Measurements from ENCODE around the gene PACSIN2. TPM values are rescaled to one million over a fixed set of nuclear protein-coding genes. Genes with fewer than 3 reads are reported as not detected.
"Not testable (repeated sequence)": the region's sequence is repeated elsewhere in the genome, so short reads cannot be mapped to it uniquely, and the experiment has no call there.

Gene PACSIN2
- total and polyA plus RNA-seq, 2 donors = 31.6 to 61.8 TPM

GRCh38 chr22:42960531-42961399 is 54.2 kb downstream of the PACSIN2 start:
- H3K4me3 ChIP-seq (ENCODE audit: low read depth, low read length) = no peak overlapping the region
- peaks cover 4% of the 10 kb centered on the region for H3K4me1 ChIP-seq (ENCODE audit: insufficient read depth)
- DNase-seq (ENCODE audit: extremely low spot score) = no peak
- no peak overlapping the region for H3K27ac ChIP-seq (ENCODE audit: low read depth)
- no peaks in the 10 kb centered on the region for H3K36me3 ChIP-seq (ENCODE audit: insufficient read depth)
- WGBS = 72% methylated on average over 10 of the region's 10 CpGs

- WGBS = 38% methylated on average over 13 of the region's 13 CpGs
- no peak overlapping the region for H3K27ac ChIP-seq (ENCODE audit: low read depth)
- H3K4me3 ChIP-seq (ENCODE audit: low read depth, low read length) = no peak overlapping the region
- peaks cover 4% of the 10 kb centered on the region for H3K4me1 ChIP-seq (ENCODE audit: insufficient read depth)
- no peaks in the 10 kb centered on the region for H3K36me3 ChIP-seq (ENCODE audit: insufficient read depth)
- DNase-seq (ENCODE audit: extremely low spot score) = no peak
Observed at GRCh38 chr22:42959576-42960509, 55.1 kb downstream of the PACSIN2 start.

GRCh38 chr22:42958937-42959336 is 56.0 kb downstream of the PACSIN2 start:
- Histone ChIP-seq H3K36me3 (ENCODE audit: insufficient read depth) (no peaks in the 10 kb centered on the region), H3K4me3 (ENCODE audit: low read depth, low read length) (no peak overlapping the region), H3K4me1 (ENCODE audit: insufficient read depth) (peaks cover 4% of the 10 kb centered on the region), H3K27ac (ENCODE audit: low read depth) (no peak overlapping the region)
- 68% methylated on average over 6 of the region's 6 CpGs for WGBS
- DNase-seq (ENCODE audit: extremely low spot score) = no peak

GRCh38 chr22:42957958-42958357 is 57.0 kb downstream of the PACSIN2 start:
- Histone ChIP-seq H3K27ac (ENCODE audit: low read depth) (no peak overlapping the region), H3K4me1 (ENCODE audit: insufficient read depth) (peaks cover 4% of the 10 kb centered on the region), H3K36me3 (ENCODE audit: insufficient read depth) (no peaks in the 10 kb centered on the region), H3K4me3 (ENCODE audit: low read depth, low read length) (no peak overlapping the region)
- no peak for DNase-seq (ENCODE audit: extremely low spot score)
- WGBS = 82% methylated on average over 7 of the region's 7 CpGs

GRCh38 chr22:42957544-42957943 is 57.4 kb downstream of the PACSIN2 start:
- Histone ChIP-seq H3K4me3 (ENCODE audit: low read depth, low read length) (no peak overlapping the region), H3K4me1 (ENCODE audit: insufficient read depth) (peaks cover 4% of the 10 kb centered on the region), H3K27ac (ENCODE audit: low read depth) (no peak overlapping the region), H3K36me3 (ENCODE audit: insufficient read depth) (no peaks in the 10 kb centered on the region)
- DNase-seq (ENCODE audit: extremely low spot score) = no peak
- 79% methylated on average over 3 of the region's 3 CpGs for WGBS

- 96% methylated on average over 1 of the region's 1 CpG for WGBS
- no peaks in the 10 kb centered on the region for H3K4me1 ChIP-seq (ENCODE audit: insufficient read depth)
- no peak overlapping the region for H3K27ac ChIP-seq (ENCODE audit: low read depth)
- H3K4me3 ChIP-seq (ENCODE audit: low read depth, low read length) = no peak overlapping the region
- H3K36me3 ChIP-seq (ENCODE audit: insufficient read depth) = no peaks in the 10 kb centered on the region
- no peak for DNase-seq (ENCODE audit: extremely low spot score)
Observed at GRCh38 chr22:42955848-42956247, 59.1 kb downstream of the PACSIN2 start.

- Histone ChIP-seq H3K4me3 (ENCODE audit: low read depth, low read length) (no peak overlapping the region), H3K4me1 (ENCODE audit: insufficient read depth) (no peaks in the 10 kb centered on the region), H3K36me3 (ENCODE audit: insufficient read depth) (no peaks in the 10 kb centered on the region), H3K27ac (ENCODE audit: low read depth) (no peak overlapping the region)
- WGBS = 91% methylated on average over 8 of the region's 8 CpGs
- DNase-seq (ENCODE audit: extremely low spot score) = no peak
Observed at GRCh38 chr22:42955087-42955635, 59.8 kb downstream of the PACSIN2 start.

GRCh38 chr22:42953751-42954150 is 61.2 kb downstream of the PACSIN2 start:
- H3K36me3 ChIP-seq (ENCODE audit: insufficient read depth); H3K27ac ChIP-seq (ENCODE audit: low read depth); DNase-seq (ENCODE audit: extremely low spot score); H3K4me1 ChIP-seq (ENCODE audit: insufficient read depth); H3K4me3 ChIP-seq (ENCODE audit: low read depth, low read length): not testable (repeated sequence)
- 91% methylated on average over 6 of the region's 6 CpGs for WGBS

GRCh38 chr22:42951093-42951710 is 63.7 kb downstream of the PACSIN2 start:
- no peak for DNase-seq (ENCODE audit: extremely low spot score)
- no peak overlapping the region for H3K4me3 ChIP-seq (ENCODE audit: low read depth, low read length)
- no peaks in the 10 kb centered on the region for H3K36me3 ChIP-seq (ENCODE audit: insufficient read depth)
- no peak overlapping the region for H3K27ac ChIP-seq (ENCODE audit: low read depth)
- 59% methylated on average over 13 of the region's 13 CpGs for WGBS
- no peaks in the 10 kb centered on the region for H3K4me1 ChIP-seq (ENCODE audit: insufficient read depth)

GRCh38 chr22:42950281-42950680 is 64.7 kb downstream of the PACSIN2 start:
- no peaks in the 10 kb centered on the region for H3K4me1 ChIP-seq (ENCODE audit: insufficient read depth)
- no peak overlapping the region for H3K4me3 ChIP-seq (ENCODE audit: low read depth, low read length)
- H3K27ac ChIP-seq (ENCODE audit: low read depth) = no peak overlapping the region

GRCh38 chr22:42949159-42949558 is 65.8 kb downstream of the PACSIN2 start:
- Histone ChIP-seq H3K4me3 (ENCODE audit: low read depth, low read length) (no peak overlapping the region), H3K4me1 (ENCODE audit: insufficient read depth) (no peaks in the 10 kb centered on the region), H3K27ac (ENCODE audit: low read depth) (no peak overlapping the region), H3K36me3 (ENCODE audit: insufficient read depth) (no peaks in the 10 kb centered on the region)
- WGBS = 79% methylated on average over 6 of the region's 6 CpGs
- no peak for DNase-seq (ENCODE audit: extremely low spot score)

More at GRCh38 chr22:42950281-42950680, 64.7 kb downstream of the PACSIN2 start:
- WGBS = 55% methylated on average over 5 of the region's 5 CpGs
- H3K36me3 ChIP-seq (ENCODE audit: insufficient read depth) = no peaks in the 10 kb centered on the region
- no peak for DNase-seq (ENCODE audit: extremely low spot score)

GRCh38 chr22:42948294-42948693 is 66.7 kb downstream of the PACSIN2 start:
- no peaks in the 10 kb centered on the region for H3K36me3 ChIP-seq (ENCODE audit: insufficient read depth)
- no peak overlapping the region for H3K4me3 ChIP-seq (ENCODE audit: low read depth, low read length)
- no peak for DNase-seq (ENCODE audit: extremely low spot score)
- WGBS = 83% methylated on average over 2 of the region's 2 CpGs
- H3K27ac ChIP-seq (ENCODE audit: low read depth) = no peak overlapping the region
- H3K4me1 ChIP-seq (ENCODE audit: insufficient read depth) = no peaks in the 10 kb centered on the region
